ENCODE data around the gene AP5S1. TPM values are rescaled to one million over a fixed set of nuclear protein-coding genes. Genes with fewer than 3 reads are reported as not detected.

The AP5S1 gene, protein sequence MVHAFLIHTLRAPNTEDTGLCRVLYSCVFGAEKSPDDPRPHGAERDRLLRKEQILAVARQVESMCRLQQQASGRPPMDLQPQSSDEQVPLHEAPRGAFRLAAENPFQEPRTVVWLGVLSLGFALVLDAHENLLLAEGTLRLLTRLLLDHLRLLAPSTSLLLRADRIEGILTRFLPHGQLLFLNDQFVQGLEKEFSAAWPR
- 23.8 and 24.6 TPM in 2 replicates for total RNA-seq
- polyA plus RNA-seq (2012), result 21.3 TPM

DNA sequence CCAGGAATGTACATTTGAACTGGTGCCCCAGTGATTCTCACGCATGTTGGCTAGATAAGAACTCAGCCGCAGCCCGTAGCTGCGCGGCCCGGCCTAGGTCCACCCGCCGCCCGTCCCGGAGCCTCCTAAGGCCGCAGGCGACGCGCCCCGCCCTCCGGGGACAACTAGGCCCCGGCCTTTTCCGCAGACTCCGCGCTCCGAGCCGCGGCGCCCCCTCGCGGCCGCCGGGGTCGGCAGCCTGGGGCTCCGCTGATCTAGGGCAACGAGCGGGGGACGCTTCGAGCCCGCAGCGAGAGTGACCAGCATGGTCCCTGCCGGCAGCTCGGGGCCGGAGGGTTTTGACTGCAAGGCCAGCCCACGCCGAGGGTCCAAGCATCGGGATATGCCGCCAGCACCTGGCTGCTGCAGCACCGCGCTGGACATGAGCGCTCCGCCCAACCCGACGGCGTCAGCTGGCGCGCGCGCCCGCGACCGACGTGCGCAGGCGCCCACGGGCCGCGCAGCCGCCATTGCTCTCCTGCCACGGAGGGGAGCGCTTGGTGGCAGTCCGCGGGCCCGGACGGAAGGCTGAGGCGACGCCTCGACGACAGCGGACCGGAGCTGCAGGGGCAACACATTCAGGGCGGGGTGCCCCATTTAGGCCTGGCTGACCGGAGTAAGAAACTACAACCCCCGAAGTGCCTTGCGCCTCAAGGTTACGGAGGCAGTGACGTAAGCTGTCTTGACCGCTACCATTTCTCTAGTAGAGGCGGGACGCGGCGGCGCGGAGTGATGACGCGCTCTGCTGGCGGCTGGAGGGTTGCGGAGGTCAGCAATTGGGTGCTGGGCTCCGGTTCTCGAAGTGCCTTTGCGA is at the start of gene AP5S1:
TSS of gene AP5S1 (plus strand) at position 500 of the 853 bp plus-strand sequence. CDS start 1,571 bp downstream, outside the sequence.
- DNase-seq (ENCODE audit: low read depth), result peak; percentile 97

DNA sequence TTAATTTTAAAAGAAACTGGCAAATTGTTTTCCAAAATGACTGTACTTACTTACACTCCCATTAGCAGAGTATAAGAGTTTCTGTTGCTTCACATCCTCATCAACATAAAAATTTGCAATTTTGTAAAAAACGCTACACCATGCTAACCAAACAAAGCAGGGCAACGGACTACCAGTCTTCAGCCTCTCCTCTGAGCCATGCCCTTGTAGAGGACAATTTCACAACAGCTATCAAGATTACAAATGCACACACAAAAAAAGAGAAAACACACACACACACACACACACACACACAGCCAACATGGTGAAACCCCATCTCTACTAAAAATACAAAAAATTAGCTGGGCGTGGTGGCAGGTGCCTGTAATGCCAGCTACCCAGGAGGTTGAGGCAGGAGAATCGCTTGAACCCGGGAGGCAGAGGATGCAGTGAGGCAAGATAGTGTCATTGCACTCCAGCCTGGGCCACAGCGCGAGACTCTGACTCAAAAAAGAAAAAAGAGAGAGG is 48.7 kb upstream of the AP5S1 start:
- DNase-seq (ENCODE audit: low read depth), result no peak

DNA sequence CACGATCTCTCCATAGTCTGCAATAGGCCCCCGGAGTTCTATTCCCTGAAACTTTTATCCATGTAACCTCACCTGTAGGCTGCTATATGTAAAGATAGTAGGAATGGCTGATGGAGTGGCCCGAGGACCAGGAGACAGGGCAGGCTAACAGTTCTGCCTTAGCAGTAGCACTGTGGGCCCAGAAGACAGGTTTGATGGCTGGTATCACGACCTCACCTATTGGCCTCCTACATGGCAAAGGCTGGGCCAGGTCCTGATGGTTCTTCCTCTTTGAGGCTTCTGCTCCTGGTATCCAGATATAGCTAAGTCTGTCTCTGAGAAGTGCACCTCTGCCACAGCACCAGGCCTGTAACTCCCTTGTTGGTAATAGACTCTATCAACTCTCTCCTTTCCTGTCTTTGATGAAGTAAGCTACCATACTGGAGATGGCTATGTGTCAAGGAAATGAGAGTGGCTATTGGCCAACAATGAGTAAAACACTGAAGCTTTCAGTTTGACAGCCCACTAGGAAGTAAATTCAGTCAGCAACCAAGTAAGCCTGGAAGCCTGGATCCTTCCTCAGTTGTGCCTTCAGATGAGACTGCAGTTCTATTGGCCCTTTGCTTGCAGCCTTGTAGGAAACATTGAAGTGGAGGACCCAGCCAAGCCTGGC is 44.8 kb upstream of the AP5S1 start:
- DNase-seq (ENCODE audit: low read depth), result no peak

DNA sequence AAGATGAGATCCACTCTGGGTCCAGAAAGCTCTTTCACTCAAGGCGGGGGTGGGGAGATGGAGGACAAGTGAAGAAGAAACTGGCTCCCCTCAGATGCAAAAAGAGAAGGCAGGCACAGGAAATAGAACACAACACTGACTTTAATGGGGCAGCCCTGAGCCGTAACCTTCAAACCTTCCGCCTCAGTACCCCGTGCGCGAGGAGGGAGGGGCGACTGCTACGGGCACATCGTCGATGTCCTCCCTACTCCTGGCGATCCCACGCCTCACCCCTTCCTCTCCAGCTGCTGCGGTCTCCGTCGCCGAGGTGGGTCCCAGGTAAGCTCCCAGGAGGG is 43.0 kb upstream of the AP5S1 start:
- no peak for DNase-seq (ENCODE audit: low read depth)

DNA sequence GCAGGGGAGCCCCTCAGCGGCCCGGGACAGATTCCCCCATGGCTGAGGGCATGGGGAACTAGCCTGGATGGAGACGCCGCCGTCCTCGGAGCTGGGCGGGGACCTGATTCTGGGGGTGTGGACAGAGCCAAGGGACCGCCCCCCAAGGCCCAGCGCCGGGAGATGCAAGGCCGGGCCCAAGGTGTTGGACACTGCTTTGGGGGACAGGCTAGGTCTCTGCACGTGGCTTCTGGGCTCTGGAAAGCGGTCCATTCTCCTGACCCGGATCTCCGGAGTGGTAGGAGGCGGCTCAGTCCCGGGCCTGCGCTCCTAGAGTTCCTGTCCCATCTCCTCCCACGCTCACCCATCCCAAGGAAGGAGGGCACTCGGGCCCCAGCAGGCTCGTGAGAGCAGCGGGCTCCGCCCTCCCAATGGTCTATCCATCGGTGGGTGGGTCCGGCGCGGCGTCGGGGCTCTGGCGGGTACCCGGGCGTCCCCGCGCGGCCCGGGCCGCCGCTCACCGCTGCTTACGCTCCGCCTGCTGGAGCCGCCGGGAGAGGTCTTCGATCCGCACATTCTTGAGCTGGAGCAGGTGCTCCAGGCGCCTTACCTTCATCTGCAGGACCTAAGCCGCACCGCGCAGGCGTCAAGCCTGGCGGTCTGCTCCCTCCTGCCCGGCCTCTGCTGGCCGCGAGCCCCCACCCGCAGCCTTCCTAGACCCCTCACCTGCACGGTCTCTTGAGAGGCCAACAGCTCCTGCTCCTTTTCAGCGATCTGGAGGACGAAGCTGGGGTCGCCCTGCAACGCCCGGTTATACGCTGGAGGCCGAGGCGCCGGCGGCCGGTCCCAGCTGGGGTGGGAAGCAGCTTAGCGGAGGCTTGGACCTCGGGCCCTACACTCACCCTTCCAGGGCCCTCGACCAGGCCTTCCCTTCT is 42.4 kb upstream of the AP5S1 start:
- peak; percentile 33 for DNase-seq (ENCODE audit: low read depth)

DNA sequence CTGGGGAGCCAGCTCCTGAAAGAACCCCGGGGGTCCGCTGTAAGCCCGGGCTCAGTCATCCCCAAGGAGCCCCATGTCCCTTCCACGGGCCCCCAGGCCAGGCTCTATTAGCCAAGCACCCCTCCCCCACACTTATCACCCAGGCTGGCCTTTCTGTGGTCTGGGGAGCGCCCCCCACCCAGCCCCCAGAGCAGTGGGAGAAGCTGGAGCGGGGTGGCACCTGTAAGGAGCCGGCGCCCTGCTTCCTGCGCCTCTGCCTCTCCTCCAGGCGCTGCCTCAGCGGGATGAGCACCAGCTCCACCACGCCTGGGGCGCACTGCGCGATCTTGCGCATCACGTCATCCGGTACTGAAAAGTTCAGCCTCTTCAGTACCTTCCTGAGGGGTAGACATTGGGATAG is 41.4 kb upstream of the AP5S1 start:
- no peak for DNase-seq (ENCODE audit: low read depth)

DNA sequence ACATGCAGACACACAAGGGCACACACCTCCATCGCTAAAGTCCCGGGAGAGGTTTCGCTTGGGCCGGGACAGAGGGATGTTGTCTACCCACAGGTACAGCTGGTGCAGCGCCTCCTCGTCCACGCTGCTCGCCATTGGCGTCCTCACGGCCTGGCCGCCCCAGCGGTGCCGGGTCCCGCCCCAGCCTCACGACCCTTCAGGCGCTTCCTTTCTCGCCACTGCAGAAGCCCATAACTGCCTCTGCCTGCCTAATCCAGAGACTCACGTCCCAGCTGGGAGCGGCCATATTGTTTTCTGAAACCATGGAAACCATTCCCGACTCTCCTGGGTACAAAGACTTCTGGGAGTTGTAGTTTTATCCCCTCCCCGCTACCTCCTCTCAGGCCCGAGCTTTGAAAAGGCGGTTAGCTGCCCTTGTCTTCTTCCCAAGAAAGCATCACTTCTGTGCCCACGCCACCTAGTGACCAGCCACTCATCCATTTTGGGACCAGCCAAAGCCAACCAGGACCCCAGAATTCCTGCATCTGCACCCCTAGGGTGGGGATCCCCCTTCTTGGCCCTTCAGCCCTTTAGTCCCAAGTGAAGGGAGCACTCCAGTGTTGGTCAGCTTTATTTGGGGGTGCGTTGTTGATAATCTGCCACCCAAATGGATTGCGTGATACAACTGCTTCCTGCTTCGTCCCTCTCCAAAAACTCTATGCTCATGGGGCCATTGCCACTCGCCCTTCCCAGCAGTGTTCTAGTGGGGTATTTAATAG is 39.0 kb upstream of the AP5S1 start, which contains the start of gene SPEF1:
TSS of gene SPEF1 (minus strand) at position 296 of the 758 bp plus-strand sequence. CDS start at position 135, 161 bp downstream.
- peak; percentile 96 for DNase-seq (ENCODE audit: low read depth)

DNA sequence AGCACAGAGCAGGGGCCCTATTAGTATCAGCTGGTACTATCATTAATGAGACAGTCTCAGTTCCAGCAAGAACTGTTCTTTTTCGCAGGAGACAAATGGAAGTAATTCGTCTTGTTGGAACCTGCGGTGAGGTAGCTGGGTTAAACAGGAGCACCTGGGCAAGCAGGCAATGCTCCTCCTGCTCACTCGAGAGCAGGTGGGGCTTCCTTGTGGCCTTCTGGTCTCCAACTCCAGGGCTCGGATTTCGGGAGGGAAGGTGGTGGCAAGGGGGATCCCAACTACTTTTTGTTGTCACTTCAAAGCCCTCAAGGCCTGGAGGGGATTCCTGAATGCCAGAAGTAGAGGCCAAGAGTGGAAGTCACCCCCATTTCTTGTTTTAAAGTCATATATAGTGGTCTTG is 37.8 kb upstream of the AP5S1 start:
- no peak for DNase-seq (ENCODE audit: low read depth)

DNA sequence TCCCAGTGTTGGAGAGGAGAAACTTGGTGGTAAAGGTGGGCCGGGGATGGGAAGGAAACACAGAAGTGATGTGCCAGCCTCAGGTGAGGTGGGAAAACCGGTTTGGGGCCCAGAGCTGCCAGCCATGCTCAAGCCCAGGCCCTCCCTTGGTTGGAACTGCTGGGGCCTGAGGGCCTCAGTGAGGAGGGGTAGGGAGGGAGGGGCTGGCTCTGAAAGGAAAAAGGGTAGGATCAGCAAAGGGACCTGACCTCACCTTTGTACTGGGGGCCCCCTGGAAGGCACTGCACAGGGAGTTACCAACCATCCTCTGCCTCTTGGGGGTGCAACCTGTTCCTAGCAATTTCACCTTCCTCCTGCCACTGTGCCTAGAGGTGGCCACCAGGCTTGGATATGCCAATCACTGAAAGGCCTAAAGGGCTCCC is 37.3 kb upstream of the AP5S1 start:
- DNase-seq (ENCODE audit: low read depth), result no peak

DNA sequence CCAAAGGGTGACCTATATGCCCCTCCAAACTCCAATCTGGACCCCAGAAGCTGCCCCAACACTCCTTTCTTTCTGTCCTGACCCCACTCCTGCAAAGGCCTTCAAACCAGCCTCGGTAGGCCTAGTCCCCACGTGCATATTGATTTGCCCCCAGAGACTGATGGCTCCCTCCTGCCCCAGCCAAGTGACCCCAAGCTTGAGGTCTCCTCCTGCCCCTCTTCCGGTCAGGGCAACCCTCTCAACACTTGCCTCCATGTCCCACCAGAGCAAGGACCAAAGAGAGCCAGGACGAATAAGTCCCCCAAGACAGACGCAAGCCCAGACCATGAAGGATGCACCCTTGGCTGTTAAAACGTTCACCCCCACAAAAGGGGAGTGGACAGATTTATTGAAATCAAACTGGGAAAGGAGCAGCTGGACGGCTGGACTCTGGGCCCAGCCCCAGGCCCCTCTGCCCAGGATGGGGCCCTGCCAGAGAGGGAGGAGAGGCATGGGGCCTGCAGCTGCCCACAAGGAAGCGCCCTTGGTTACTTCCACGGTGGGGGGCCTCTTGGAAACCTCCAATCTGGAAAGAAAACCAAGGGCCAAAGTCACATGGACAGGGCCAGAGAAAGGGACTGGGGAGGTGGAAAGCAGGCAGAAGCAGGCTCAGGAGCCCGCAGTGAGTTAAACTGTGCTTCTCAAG is 36.7 kb upstream of the AP5S1 start:
- no peak for DNase-seq (ENCODE audit: low read depth)

DNA sequence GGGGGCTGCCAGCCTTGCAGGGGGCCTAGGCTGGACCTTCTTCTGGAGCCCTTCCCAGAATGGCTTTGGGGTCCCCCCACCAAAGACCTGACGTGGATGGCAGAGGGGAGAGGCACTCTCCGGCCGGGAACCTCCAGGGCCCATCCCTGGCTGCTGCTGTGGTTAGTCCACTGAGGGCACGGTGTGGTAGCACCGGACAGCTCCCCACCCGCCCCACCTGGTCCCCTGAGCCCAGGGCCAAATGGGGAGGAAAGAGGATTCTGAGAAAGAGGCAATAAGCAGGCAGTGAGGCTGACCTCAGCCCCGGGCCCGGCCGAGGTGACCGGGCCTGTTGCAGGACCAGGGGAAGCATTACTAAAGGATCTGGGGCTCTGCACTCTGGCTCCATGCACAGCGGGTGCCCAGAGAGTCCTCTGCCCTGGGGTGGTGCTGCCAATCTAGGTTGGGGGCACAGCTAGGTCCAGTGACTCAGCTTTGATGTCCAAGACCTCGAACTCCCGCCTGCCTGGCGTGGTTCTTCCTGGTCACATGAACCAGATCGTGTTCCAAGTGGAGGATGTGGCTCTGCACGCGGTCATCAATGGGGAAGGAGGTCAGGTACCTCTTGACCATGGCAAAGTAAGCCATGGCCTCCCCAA is 36.0 kb upstream of the AP5S1 start:
- DNase-seq (ENCODE audit: low read depth), result no peak

DNA sequence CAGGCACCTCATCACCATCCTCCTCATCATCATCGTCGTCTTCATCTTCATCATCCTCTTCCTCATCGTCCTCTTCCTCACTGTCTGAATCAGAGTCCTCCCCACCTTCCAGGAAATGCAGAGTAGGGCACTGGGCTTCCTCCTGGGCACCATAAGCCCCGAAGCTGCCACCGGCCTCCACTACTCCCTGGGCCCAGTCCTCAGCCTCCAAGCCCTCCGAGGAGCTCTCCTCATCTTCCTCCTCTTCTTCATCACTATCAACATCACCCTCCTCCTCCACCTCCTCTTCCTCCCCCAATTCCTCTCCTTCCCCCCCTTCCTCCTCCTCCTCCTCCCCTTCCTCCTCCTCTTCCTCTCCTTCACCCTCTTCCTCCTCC is 35.5 kb upstream of the AP5S1 start:
- DNase-seq (ENCODE audit: low read depth), result no peak

DNA sequence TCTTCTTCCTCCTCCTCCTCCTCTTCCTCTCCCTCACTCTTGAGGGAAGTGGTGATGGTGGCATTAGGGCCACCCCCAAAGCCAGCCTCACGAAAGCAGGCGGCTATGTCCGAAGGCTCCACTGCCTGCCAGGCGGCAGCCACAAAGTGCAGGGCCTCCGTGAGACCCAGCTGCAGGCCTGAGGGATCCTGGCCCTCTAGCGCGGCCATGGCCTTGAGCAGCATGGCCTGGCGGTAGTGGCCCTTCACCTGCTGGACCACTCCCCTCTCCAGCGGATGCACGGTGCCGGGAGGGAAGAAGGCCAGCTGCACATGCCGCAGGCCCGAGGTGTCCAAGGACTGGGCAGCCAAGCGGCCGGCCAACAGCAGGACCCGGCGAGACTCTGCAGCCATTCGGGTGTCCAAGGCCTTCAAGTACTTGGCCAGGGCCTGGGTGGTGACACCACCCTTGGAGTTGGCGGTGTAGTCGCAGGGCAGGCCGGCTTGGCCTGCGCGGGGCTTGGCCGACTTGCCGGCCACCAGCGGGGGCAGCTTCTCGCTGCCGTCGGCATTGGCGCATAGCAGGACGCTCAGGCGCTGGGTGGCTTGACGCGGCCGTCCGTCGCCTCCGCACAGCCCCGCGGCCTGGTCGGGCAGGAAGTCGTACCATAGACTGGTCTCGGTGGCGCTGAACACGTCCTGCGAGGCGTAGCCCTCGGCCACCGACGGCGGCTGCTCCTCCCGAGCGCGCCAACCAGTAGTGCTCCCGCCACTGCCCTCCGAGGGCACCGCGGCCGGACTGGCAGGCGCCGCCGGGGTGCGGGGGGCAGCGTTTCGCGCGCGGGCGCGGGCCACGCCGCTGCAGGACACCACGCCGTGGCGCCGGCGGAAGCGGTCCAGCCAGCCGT is 34.9 kb upstream of the AP5S1 start:
- no peak for DNase-seq (ENCODE audit: low read depth)

DNA sequence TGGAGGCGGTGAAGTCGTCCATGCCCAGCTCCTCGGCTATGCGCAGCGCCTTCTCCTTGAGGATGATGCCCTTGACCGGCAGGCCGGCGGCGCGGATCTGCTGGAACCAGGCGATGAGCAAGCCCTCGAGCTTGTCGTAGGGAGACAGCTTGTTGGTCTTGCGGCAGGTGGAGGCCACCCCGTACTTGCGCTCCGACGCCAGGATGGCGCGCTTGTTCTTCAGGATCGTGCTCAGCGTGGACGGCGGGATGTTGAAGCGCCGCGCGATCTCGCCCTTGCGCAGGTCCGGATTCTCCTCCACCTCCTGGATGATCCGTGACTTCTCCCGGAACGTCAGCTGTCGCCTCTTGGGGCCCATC is 34.2 kb upstream of the AP5S1 start:
- peak; percentile 69 for DNase-seq (ENCODE audit: low read depth)

DNA sequence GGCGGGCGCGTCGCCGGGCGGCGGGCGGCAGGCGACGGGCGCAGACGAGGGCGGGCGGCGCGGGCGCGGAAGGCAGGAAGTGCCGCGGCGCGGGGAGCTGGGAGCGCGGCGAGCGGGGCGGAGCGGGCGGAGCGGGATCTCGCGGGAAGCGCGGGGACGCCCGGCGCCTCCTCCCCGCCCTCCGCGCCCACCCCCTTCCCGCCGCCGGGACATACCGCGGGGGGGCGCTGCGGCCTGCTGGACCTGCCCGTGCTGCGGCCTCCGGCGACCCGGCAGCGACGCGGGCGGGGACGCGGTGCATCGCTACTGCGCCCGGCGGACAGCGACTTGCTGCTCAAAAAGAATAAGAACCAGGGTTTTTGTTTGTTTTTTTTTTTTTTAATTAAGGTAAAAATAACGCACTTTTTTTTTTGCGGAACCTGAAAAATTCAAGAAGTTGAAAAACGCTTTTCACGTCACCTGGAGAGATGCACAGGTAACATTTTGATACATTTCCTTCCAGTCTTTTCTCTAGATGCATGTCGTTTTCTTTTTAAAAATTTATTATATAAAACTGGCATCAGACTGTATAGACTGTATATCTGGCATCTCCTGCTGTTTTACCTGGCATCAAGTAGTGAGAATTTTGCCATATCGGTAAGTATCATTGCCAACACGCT is 33.6 kb upstream of the AP5S1 start, which contains the start of gene CENPB:
TSS of gene CENPB (minus strand) at position 76 of the 659 bp plus-strand sequence. CDS start 257 bp downstream, outside the sequence.
- peak; percentile 86 for DNase-seq (ENCODE audit: low read depth)

DNA sequence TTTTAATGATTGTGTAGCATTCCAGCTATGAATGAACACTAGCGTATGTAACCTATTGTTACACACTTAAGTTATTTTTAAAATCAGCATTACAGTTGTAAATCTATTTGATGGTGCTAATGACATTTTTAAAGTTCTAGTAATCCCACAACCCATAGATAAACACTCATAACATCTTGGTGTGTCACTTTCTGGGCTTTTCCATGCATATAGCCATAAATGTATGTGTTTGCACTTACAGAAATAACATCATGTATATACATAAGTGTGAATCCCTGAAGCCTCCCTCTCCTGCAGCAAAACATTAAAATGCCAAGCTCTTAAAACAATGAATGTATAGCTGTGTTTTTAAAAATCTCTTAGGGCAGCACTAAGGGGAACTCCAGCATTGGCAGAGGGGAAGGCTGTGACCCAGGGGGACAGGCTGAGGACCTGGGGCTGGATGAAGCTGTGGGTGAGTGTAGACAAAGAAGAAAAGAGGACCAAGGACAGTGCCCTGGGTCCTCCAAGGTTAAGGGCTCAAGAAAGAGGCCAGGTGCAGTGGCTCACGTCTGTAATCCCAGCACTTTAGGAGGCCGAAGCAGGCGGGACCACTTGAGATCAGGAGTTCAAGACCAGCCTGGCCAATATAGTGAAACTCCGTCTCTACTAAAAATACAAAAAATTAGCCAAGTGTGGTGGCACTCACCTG is 32.9 kb upstream of the AP5S1 start:
- no peak for DNase-seq (ENCODE audit: low read depth)

DNA sequence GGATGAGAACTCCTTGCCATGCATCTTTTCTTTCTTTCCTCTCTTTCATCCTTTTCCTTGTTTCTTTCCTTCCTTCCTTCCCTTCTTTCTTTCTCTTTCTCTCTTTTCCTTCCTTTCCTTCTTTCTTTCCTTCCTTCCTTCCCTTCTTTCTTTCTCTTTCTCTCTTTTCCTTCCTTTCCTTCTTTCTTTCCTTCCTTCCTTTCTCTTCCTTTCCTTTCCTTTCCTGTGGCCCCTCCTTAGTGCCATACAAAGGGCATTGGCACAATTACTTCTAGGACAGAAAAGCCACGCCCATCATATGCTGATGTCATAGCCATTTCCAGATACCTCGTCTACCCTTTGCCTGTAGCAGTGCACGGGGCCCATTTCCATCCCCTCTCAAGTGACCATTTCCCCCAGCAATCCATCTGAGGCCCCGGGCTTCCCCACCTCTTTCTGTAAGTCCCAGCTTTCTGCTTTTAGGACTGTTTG is 31.6 kb upstream of the AP5S1 start:
- DNase-seq (ENCODE audit: low read depth), result no peak
